Bronchial epithelial cell (primary cell): ENCODE measurements around the gene C14orf119. TPM values are rescaled to one million over a fixed set of nuclear protein-coding genes. Genes with fewer than 3 reads are reported as not detected.

Experiments used
- DNase-seq: peaks from one replicate; pipeline ENCODE4 v3.0.0-alpha.2; 2010; ENCODE audit warnings: low read depth
- FAIRE-seq: peaks from 2 replicates; lab custom pipeline; 2011; peaks lifted over from hg19 to GRCh38; lab: Jason Lieb, UNC
- H3K27me3 ChIP-seq: 2 replicates; pipeline ENCODE4 v1.5.1; 2011; ENCODE audit warnings: low read length; ENCODE audit not compliant: control insufficient read depth, insufficient read depth
- H3K36me3 ChIP-seq: 2 replicates; pipeline ENCODE4 v1.5.1; 2011; ENCODE audit warnings: low read length; ENCODE audit not compliant: control insufficient read depth, insufficient read depth
- H3K4me3 ChIP-seq: 2 replicates; pipeline ENCODE4 v1.5.1; 2011; ENCODE audit warnings: mild to moderate bottlenecking, low read depth, low read length, control low read depth
- CTCF ChIP-seq: IDR thresholded peaks from 2 replicates; pipeline ENCODE4 v1.5.1; 2011; ENCODE audit warnings: mild to moderate bottlenecking, moderate library complexity, low read length, control low read depth, inconsistent platforms; ENCODE audit not compliant: insufficient read depth, severe bottlenecking
- total RNA-seq: library from RNA; depleted of rRNA; stranded (reverse); fragments of >200 nt; gene quantifications from 2 replicates; pipeline ENCODE4 v1.2.1, GENCODE V29; 2014

C14orf119 gene
- total RNA-seq, 1 donor from 2014 or later: 51.9 TPM

- peaks cover 13% of the 10 kb centered on the region for H3K36me3 ChIP-seq
- no peaks in the 10 kb centered on the region for H3K27me3 ChIP-seq
- TF ChIP-seq CTCF: no peak
- H3K4me3 ChIP-seq: no peak overlapping the region
- DNase-seq (no peak), FAIRE-seq (no peak)
Measured at GRCh38 chr14:23089498-23090253, 5.6 kb upstream of the C14orf119 start.

DNA sequence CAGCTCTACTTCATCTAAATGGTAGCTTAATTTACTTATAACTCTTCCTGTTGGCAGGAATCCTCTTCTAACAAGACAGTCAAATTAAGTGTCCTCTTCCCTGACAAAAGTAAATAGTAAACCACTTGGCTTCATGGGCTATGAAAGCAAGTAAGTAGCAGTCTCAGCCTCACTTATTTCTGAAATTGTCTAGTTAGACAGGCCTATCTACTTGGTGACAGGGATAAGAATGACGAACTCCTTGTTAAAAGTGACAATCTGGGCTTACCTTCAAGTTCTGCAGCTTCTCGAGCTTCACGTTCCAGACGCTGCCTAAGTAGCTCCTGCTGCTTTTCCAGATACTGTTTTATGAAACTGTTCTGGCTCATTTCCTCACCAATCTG, 5.1 kb upstream of the C14orf119 start:
- DNase-seq (no peak), FAIRE-seq (no peak)
- H3K27me3 ChIP-seq: no peaks in the 10 kb centered on the region
- TF ChIP-seq CTCF: no peak
- H3K4me3 ChIP-seq: no peak overlapping the region
- H3K36me3 ChIP-seq: peaks cover 13% of the 10 kb centered on the region

DNA sequence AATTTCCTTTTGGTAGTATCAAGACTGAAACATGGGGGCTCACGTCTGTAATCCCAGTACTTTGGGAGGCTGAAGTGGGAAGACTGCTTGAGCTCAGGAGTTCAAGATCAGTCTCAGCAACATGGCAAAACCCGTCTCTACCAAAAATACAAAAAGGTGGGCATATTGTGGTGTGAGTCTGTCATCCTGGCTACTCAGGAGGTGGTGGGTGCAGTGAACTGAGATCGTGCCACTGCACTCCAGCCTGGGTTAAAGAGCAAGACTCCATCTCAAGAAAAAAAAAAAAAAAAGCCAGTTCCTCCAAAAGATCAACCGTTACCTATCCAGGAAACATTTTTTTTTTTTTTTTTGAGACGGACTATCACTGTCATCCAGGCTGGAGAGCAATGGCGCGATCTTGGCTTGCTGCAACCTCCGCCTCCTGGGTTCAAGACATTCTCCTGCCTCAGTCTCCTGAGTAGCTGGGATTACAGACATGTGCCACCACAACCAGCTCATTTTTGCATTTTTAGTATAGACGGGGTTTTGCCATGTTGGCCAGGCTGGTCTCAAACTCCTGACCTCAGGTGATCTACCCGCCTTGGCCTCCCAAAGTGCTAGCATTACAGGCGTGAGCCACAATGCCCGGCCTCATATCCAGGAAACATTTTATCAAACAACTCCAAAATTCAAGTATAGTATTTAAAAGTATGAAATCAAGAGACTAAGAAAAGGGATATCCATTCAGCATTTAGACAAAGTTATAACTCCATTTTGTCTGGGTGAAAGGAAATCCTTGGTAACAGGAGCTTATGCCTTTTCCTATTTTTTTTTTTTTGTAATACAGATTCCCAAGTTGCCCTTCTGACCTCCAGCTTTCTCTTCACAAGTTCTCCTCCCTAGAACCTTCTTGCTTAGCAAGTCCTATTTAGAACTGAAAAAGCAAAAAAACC, 3.7 kb upstream of the C14orf119 start:
- TF ChIP-seq CTCF: no peak
- FAIRE-seq (no peak), DNase-seq (no peak)
- Histone ChIP-seq H3K4me3 (no peak overlapping the region), H3K27me3 (no peaks in the 10 kb centered on the region), H3K36me3 (peaks cover 12% of the 10 kb centered on the region)

DNA sequence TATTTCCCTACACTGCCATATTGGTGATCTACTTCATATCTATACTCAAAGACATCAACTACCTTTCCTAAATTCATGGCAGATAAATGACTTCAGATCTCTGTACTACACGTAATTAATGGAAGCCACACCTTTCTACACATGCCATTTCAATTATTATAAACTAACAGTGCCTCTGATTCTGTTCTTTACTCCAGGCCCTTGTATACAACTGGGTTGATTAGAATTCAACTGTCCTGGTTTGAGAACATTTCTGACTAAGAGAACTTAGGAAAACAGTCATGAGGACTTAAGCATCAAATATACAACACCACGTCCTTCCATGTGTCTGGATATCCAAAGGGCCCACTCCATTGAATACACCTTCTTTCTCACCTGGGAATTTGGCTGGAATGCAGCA, 2.2 kb upstream of the C14orf119 start:
- no peak for TF ChIP-seq CTCF
- no peak overlapping the region for H3K4me3 ChIP-seq
- DNase-seq (no peak), FAIRE-seq (no peak)
- H3K36me3 ChIP-seq: peaks cover 16% of the 10 kb centered on the region
- no peaks in the 10 kb centered on the region for H3K27me3 ChIP-seq

GRCh38 chr14:23093526-23093925, 1.8 kb upstream of the C14orf119 start:
- no peak for FAIRE-seq
- no peak for TF ChIP-seq CTCF
- H3K36me3 ChIP-seq: peaks cover 16% of the 10 kb centered on the region

More at GRCh38 chr14:23093526-23093925, 1.8 kb upstream of the C14orf119 start:
- no peaks in the 10 kb centered on the region for H3K27me3 ChIP-seq
- no peak overlapping the region for H3K4me3 ChIP-seq
- no peak for DNase-seq
